Prostate gland (tissue), 2 donors: ENCODE results near the gene RABGAP1L.

Experiments
- CTCF ChIP-seq, 4 experiments: fragments of 200-600 bp in 2 of 4; fragments of 450-650 bp in 2 of 4; sonication (generic) in 2 of 4; IDR thresholded peaks; 1 replicate in 3 of 4; 2 replicates in 1 of 4; pipeline ENCODE4 v1.5.1; 2016 to 2019; ENCODE audit warnings: antibody characterized with exemption in 4 of 4, mild to moderate bottlenecking in 2 of 4, moderate library complexity in 2 of 4
- POLR2AphosphoS5 ChIP-seq: sonication (generic); formaldehyde crosslinking; IDR thresholded peaks from one replicate; pipeline ENCODE4 v1.6.1; 2017; ENCODE audit warnings: antibody characterized with exemption

DNA sequence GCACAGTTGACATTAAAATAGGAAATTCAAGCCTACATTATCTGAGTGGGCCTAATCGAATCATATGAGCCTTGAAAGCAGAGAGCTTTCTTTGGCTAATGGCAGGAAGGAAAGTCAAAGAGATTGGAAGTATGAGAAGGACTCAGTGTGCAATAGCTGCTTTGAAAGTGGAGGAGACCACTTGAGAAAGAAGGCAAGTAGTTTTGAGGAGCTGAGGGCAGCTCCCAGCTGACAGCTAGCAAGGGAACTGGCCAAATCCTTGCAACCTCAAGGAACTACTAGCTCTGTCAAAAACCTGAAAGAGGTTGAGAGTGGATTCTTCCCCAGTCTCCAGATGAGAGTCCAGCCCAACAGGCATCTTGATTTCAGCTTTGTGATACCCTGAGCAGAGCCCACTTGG lies 691.4 kb downstream of the RABGAP1L start:
- TF ChIP-seq CTCF (IDR thresholded peaks at IDR 0.05), result no peak
- TF ChIP-seq POLR2AphosphoS5, result no peak
